ENCODE measurements around the gene SH3BP5. TPM values are rescaled to one million over a fixed set of nuclear protein-coding genes. Genes with fewer than 3 reads are reported as not detected.

SH3BP5 gene
- total RNA-seq, 1 experiment from 2014 or later = 39.3 TPM

- Histone ChIP-seq H3K4me3 (no peak overlapping the region), H3K79me2 (ENCODE audit: low read depth) (no peaks in the 10 kb centered on the region), H3F3A (ENCODE audit: insufficient read depth, low read depth) (0 out of 2 replicates have a peak, but pooled peaks cover 6% of the 10 kb centered on the region), H3K4me2 (no peak overlapping the region), H3K27me3 (ENCODE audit: insufficient read depth, low read depth) (no peaks in the 10 kb centered on the region), H3K36me3 (ENCODE audit: low read depth) (peaks cover 33% of the 10 kb centered on the region), H3K27ac (no peak overlapping the region), H3K9me2 (ENCODE audit: insufficient read depth) (no peaks in the 10 kb centered on the region), H2AFZ (no peak overlapping the region), H3K4me1 (replicated peaks; ENCODE audit: insufficient read depth) (no peaks in the 10 kb centered on the region), H4K20me1 (ENCODE audit: insufficient read depth) (no peaks in the 10 kb centered on the region; the same call in none of the 2 replicates), H3K9me3 (ENCODE audit: insufficient read depth, low read depth) (no peaks in the 10 kb centered on the region)
- ChIA-PET CTCF (interaction anchor here (0.6 kb wide), 1 partner anchor 37 kb away, joined by 3 read pairs; no protein-coding TSS in a partner anchor), POLR2A (ENCODE audit: unreplicated experiment) (no interaction called here)
- no TSS peak for BruUV-seq (replicated peaks)
- TF ChIP-seq EZH2 (IDR thresholded peaks at IDR 0.05; ENCODE audit: low read depth) (no peak), CTCF (conservative IDR thresholded peaks at IDR 0.05) (peak; percentile 63)
- intact Hi-C loops (cut with micrococcal nuclease; ENCODE audit: unreplicated experiment) = loop anchor here (1.0 kb wide), 1 partner anchor 164 kb away; no protein-coding TSS in a partner anchor
- DNase-seq = peak in 1 of 2 experiments; percentile 35
Measured at GRCh38 chr3:15241341-15241740, 91.0 kb downstream of the SH3BP5 start.

GRCh38 chr3:15229262-15229661 lies 103.1 kb downstream of the SH3BP5 start:
- no peaks in the 10 kb centered on the region for H3K9me3 ChIP-seq (ENCODE audit: insufficient read depth, low read depth)
- no peak for DNase-seq
- H3K27ac ChIP-seq = no peak overlapping the region
- H2AFZ ChIP-seq = no peak overlapping the region
- no peaks in the 10 kb centered on the region for H3K79me2 ChIP-seq (ENCODE audit: low read depth)
- no peaks in the 10 kb centered on the region for H3K27me3 ChIP-seq (ENCODE audit: insufficient read depth, low read depth)
- no peak overlapping the region for H3K4me3 ChIP-seq
- no peaks in the 10 kb centered on the region for H3K4me1 ChIP-seq (replicated peaks; ENCODE audit: insufficient read depth)
- BruUV-seq (replicated peaks) = no TSS peak
- CTCF ChIA-PET = no interaction called here
- no peaks in the 10 kb centered on the region for H3K9me2 ChIP-seq (ENCODE audit: insufficient read depth)
- no peaks in the 10 kb centered on the region; the same call in 1 of the 2 replicates for H4K20me1 ChIP-seq (ENCODE audit: insufficient read depth)
- no peak overlapping the region for H3K4me2 ChIP-seq
- peaks cover 43% of the 10 kb centered on the region; the same call in 1 of the 2 replicates for H3K36me3 ChIP-seq (ENCODE audit: low read depth)
- TF ChIP-seq EZH2 (IDR thresholded peaks at IDR 0.05; ENCODE audit: low read depth) = no peak
- TF ChIP-seq CTCF (conservative IDR thresholded peaks at IDR 0.05) = no peak
- peaks cover 8% of the 10 kb centered on the region for H3F3A ChIP-seq (ENCODE audit: insufficient read depth, low read depth)
- POLR2A ChIA-PET (ENCODE audit: unreplicated experiment) = no interaction called here
- intact Hi-C loops (cut with micrococcal nuclease; ENCODE audit: unreplicated experiment) = no loop called here

- H2AFZ ChIP-seq = no peak overlapping the region
- no peak overlapping the region for H3K4me3 ChIP-seq
- CTCF ChIA-PET = no interaction called here
- H3K4me1 ChIP-seq (replicated peaks; ENCODE audit: insufficient read depth) = no peaks in the 10 kb centered on the region
- intact Hi-C loops (cut with micrococcal nuclease; ENCODE audit: unreplicated experiment) = no loop called here
- H3K27ac ChIP-seq = no peak overlapping the region
- H3K27me3 ChIP-seq (ENCODE audit: insufficient read depth, low read depth) = no peaks in the 10 kb centered on the region
- TF ChIP-seq EZH2 (IDR thresholded peaks at IDR 0.05; ENCODE audit: low read depth) (no peak), CTCF (conservative IDR thresholded peaks at IDR 0.05) (no peak)
- H4K20me1 ChIP-seq (ENCODE audit: insufficient read depth) = no peaks in the 10 kb centered on the region; the same call in 1 of the 2 replicates
- POLR2A ChIA-PET (ENCODE audit: unreplicated experiment) = no interaction called here
- no peaks in the 10 kb centered on the region for H3K9me2 ChIP-seq (ENCODE audit: insufficient read depth)
- BruUV-seq (replicated peaks) = no TSS peak
- H3F3A ChIP-seq (ENCODE audit: insufficient read depth, low read depth) = peaks cover 8% of the 10 kb centered on the region
- H3K4me2 ChIP-seq = no peak overlapping the region
- H3K36me3 ChIP-seq (ENCODE audit: low read depth) = peaks cover 38% of the 10 kb centered on the region; the same call in 1 of the 2 replicates
- no peak for DNase-seq
- no peaks in the 10 kb centered on the region for H3K79me2 ChIP-seq (ENCODE audit: low read depth)
- no peaks in the 10 kb centered on the region for H3K9me3 ChIP-seq (ENCODE audit: insufficient read depth, low read depth)
Measured at GRCh38 chr3:15228147-15228546, 104.2 kb downstream of the SH3BP5 start.
